ENCODE data around the gene GRID1.

The GRID1 gene

GRCh38 chr10:86065711-86066251, 300.8 kb downstream of the GRID1 start:
- peak; percentile 31 for DNase-seq (ENCODE audit: low read depth, low spot score)

DNA sequence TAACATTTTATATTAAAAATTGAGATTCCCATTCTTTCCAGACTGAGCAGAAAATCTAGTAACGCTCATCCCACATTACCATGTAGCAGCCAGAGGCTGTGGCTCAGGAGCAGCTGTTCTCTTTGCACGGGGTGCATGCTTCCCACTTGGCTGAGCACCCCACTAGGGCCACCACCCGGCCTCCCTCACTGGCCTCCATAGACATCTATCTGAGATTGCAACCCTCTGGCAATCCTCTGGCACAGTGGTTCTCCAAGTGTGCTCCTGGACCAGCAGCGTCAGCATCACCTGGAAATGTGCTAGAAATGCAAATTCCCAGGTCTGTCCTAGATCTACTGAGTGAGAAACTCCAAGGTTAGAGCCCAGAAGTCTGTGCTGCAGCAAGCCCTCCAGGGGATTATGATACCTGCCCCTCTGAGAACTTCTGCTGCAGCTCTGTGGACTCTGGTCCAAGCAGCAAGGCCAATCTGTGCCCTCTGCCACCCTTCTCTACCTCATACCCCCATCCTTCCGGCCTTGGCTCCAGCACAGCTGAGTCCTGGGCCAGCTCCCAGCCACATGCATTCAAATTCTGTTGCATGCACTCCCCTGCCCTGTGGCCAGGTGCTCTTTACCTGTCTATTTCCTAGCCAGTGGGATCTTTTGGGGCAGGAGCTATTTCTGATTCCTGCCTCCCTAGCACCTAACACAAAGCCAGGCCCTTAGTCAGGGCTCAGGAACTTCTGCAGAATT, 301.5 kb downstream of the GRID1 start:
- no peak for DNase-seq (ENCODE audit: low read depth, low spot score)

DNA sequence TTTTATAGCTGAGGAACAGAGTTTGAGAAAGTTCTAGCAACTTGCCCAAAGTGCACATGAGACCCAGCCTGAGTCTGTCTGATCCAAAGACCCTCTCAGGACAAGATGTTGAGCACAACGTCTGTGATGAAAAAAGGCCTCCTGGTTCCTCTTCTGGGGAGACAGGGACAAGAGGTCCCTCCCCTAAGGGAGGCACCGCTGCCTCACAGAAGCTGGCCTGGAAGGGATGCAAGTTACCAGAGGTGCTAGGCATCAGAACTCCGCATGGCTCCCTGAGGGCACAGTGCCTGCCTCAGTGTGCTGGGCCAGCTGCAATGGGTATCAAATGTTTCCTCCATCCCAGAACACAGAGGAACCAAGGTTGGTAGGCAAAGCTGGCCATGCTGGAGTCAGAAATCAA, 302.4 kb downstream of the GRID1 start:
- DNase-seq (ENCODE audit: low read depth, low spot score): no peak

- no peak for DNase-seq (ENCODE audit: low read depth, low spot score)
These were observed 303.3 kb downstream of the GRID1 start for GRCh38 chr10:86063341-86063740.

- DNase-seq (ENCODE audit: low read depth, low spot score): no peak
These were observed 303.9 kb downstream of the GRID1 start for GRCh38 chr10:86062647-86063145.

- DNase-seq (ENCODE audit: low read depth, low spot score): no peak
These were observed 304.4 kb downstream of the GRID1 start for GRCh38 chr10:86062198-86062550.

DNA sequence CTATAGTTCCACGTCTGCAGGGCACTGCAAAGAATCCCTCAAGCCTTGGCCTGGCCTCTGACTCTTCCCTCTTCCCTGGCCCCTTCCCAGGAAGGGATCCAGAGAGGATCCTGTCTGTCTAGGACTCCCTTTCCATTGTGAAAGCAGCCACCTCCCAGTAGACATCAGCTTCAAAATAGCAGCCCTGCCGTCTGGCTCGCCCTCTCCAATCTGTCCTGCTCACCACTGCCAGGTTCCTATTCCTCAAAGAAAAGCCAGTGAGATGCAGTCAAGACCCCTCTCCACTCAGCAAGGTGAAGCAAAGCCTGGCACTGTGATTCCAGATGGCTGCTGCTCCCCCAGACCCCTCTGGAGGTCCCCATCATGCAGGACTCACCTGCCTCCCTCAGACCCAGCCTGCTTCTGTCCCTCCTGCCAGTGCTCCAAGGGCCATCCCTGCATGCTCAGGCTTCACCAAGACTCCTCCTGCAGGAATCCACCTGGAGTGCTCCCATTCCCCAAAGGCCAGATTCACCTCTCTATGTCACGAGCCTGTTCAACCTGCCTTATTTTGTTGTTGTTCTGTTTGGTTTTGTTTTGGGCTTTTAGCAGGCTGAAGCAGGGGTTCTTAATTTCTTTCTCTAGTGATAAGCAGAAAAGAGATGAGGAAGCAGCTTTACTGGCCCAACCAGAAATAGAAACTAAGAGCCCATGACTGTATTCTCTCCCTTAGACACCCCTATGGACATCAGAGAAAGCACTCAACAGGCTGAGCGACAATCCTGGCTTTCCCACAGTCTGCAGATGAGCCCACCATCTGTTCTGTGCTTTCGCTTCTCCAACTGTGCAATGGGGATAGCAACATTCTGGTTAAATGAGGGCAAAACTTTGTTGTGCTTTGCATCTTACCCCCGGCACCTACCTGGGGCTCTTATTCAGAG, 305.1 kb downstream of the GRID1 start:
- no peak for DNase-seq (ENCODE audit: low read depth, low spot score)

DNA sequence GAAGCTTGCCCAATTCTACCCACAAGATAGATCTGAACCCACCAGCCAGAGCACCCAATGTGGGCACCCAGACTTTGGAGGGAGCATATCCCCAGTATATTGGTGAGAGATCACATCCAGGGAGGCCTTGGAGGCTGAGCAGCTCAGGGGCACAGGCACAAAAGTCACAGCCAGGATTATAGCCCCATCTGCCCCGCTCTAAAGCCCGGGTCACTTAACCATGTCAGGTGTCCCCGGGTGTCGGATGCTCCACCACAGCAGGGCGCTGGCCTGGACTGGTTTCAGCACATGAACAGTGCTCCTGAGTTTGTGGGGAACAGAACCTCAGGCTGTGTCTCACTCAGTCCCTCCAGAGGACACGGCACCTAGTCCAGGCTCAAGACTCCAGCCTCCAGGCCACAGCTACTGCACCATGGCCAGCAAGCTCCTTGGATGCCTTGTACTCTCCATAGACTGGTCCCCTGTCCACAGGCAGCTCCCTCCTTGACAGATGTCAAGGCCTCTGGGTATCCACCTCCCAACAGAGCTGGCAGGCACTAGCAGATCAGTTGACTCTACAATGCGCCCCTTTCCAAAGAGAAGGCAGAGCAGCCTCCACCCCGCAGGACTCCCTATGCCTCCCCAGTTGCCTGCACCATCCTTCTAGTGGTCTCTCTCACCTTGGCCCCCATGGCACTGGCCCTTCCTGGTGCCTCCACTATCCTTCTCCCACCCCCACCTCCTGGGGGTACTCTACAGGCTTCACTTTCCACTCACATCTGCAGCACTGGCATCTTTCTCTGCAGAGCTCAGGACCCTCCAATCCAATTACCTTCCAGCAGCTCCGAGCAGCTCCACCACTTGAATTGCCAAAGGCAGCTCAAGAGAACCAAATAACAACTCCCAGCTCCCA, 306.0 kb downstream of the GRID1 start:
- no peak for DNase-seq (ENCODE audit: low read depth, low spot score)

DNA sequence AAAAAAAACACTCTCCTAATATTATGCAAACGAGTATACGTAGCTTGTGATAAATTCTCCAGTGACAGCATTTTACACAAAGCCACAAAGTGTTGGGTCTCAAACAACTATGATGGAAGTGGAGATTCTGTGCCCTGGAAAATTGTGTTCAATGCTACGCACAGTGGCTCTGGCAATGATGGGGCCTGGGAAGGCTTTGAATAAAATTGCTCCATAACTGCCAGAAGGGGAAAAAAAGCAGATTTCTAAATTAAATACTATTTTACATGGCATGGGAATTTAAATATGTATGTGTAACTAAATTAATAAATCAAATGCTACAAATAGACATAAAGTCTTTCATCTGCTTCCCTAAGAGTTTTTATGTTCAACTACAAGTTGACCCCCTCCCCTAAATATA, 306.7 kb downstream of the GRID1 start:
- DNase-seq (ENCODE audit: low read depth, low spot score): no peak

GRCh38 chr10:86058964-86059363, 307.6 kb downstream of the GRID1 start:
- DNase-seq (ENCODE audit: low read depth, low spot score): no peak

DNA sequence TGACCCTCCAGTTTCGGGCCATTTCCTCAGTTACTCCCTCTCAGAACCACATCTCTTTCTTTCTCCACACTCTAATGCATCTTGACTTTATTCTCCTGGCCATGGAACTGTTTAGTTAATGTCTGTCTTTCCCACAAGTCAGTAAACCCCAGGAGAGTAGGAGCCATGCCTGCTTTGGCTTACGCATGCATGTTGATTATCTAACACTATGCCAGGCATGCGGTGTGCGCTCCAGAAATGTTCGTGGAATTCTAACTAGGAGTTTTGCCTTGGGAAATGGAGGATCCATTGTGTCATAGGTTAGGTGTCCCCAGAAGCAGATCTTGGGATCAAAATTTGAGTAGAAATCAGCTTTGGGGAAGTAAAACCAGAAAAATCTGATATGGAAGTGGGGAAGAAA, 308.9 kb downstream of the GRID1 start:
- no peak for DNase-seq (ENCODE audit: low read depth, low spot score)

GRCh38 chr10:86056672-86057071, 309.9 kb downstream of the GRID1 start:
- DNase-seq (ENCODE audit: low read depth, low spot score): no peak

GRCh38 chr10:86055928-86056327, 310.7 kb downstream of the GRID1 start:
- no peak for DNase-seq (ENCODE audit: low read depth, low spot score)

GRCh38 chr10:86053675-86054074, 312.9 kb downstream of the GRID1 start:
- no peak for DNase-seq (ENCODE audit: low read depth, low spot score)

DNA sequence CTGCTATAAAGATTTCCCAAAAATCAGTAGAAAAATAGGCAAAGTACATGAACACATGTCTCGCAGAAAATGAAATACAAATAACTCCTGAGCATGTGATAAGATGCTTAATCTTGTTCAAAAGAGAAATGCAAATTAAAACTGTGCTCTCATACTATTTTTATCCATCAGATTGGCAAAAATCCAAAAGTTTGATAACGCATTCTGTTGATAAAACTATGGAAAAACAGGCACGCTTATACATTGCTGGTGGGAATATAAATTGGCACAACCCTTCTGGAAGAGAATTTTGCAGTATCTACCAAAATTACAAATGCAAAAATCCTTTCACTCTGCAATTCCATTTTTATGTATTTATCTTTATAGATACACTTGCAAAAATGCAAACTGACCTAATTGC, 315.0 kb downstream of the GRID1 start:
- no peak for DNase-seq (ENCODE audit: low read depth, low spot score)

DNA sequence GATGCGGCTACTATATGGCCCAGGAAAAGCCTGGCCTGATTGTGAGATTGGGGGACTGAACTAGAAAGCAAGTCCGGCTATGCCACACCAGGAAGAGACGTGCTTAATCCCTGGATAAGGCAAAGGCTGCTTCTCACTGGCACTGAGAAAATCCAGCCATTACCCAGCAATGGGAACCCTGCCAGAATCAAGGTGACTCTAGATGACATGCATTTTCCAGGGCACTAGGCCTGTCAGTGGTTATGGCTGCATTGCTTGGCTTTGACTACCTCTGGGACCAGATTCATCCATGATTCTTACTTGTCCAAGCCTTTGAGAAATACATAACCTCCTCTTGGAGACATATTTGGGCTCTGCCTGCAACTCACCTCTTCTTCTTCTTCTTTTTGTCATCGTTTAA, 317.2 kb downstream of the GRID1 start:
- DNase-seq (ENCODE audit: low read depth, low spot score): no peak

GRCh38 chr10:86048973-86049372, 317.6 kb downstream of the GRID1 start:
- no peak for DNase-seq (ENCODE audit: low read depth, low spot score)

DNA sequence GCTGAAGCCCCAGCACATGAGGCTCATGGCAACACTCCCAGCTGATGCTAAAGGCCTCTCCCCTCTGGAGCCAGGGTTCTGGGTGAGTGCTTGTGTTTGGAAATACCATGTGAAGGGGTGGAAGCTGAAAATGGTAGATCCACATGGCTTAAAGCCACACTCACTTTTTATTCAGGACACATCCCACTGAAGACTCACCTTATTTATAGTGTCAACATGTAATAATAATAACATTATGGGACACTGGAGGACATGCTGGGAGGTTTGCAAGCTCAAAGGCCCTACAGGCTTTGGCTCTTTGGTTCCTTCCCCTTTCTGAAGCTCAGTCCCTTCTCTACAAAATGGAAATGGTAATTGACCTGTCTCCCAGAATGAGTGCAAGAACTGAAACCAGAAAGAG, 318.0 kb downstream of the GRID1 start:
- no peak for DNase-seq (ENCODE audit: low read depth, low spot score)

DNA sequence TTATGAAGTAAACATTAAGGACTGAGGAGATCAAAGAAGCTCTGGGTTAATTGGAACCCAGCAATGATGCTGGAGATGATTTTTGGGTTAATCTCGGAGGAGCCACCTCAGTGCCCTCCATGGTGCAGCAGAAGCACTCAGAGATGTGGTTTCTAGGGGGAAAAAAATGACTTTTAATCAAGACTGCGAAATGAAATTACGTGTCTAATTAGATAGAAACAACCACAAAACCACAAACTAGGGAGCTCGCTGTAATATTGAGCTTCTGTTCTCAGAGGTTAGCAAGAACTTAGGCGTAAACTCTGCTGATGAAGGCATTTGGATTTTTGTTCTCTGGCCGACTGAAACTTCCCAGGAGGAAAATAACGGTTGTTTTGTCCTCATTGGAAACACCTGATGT, 319.0 kb downstream of the GRID1 start:
- DNase-seq (ENCODE audit: low read depth, low spot score): no peak

DNA sequence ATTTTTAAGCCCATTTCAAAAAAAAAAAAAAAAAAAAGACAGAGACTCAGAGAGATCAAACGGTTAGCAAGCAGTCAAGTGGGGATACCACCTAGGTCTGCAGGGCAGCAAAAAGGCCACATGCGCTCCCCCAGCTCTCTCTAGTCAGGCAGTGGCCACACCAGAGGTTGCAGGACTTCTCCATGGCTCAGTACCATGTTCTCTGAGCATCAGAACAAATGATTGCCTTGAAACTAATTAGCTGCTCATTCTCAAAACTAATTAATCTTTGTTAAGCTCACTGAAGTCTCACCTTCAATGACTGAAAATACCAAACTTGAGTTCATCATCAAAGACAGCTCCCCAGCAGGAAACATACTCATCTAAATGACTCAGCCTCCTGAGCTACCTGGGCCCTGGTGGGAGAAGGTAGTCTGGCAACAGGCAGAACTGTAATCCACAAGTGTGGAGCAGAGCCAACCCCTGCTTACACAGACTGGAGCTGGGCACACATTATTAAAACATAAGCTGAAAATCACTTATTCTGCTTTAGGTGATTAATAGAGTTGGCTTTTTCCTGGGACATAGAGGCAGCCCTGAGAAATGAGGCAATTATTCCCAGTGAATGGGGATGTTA, 319.6 kb downstream of the GRID1 start:
- DNase-seq (ENCODE audit: low read depth, low spot score): peak; percentile 23

GRCh38 chr10:86045896-86046295, 320.7 kb downstream of the GRID1 start:
- no peak for DNase-seq (ENCODE audit: low read depth, low spot score)

Measured in astrocyte of the hippocampus (primary cell).